SU-DHL-6 (cell line): Measurements from ENCODE around the gene GRB10.

Experiments
- H2AFZ ChIP-seq: fragments of 200-600 bp; sonication (generic); 2 replicates; pipeline ENCODE4 v1.6.1; 2014; ENCODE audit warnings: low read depth, mild to moderate bottlenecking, moderate library complexity, mixed read lengths, antibody characterized with exemption, low read length; ENCODE audit not compliant: severe bottlenecking
- H3F3A ChIP-seq: fragments of 200-600 bp; shearing (Covaris generic); 2 replicates; pipeline ENCODE4 v1.6.0; 2016; ENCODE audit warnings: antibody characterized with exemption, mild to moderate bottlenecking; ENCODE audit not compliant: insufficient read depth
- H3K27ac ChIP-seq: fragments of 200-600 bp; sonication (generic); 2 replicates; pipeline ENCODE4 v1.5.1; 2016; ENCODE audit warnings: low read depth, mild to moderate bottlenecking, low read length, moderate library complexity, mixed read lengths
- H3K27me3 ChIP-seq: fragments of 200-600 bp; sonication (generic), shearing (Covaris generic); 2 replicates; pipeline ENCODE4 v1.6.0; 2014; ENCODE audit warnings: mild to moderate bottlenecking, low read length
- H3K36me3 ChIP-seq: fragments of 200-600 bp; sonication (generic); 2 replicates; pipeline ENCODE4 v1.6.1; 2014; ENCODE audit warnings: mild to moderate bottlenecking, low read length, mixed read lengths
- H3K4me2 ChIP-seq: fragments of 300-600, 200-600 bp; shearing (Covaris generic), sonication (generic); 2 replicates; pipeline ENCODE4 v1.6.0; 2014; ENCODE audit warnings: low read length, low read depth, mild to moderate bottlenecking; ENCODE audit not compliant: poor library complexity, severe bottlenecking
- H3K4me3 ChIP-seq: fragments of 200-600 bp; sonication (generic); 2 replicates; pipeline ENCODE4 v1.5.1; 2014; ENCODE audit warnings: antibody characterized with exemption, low read length, mild to moderate bottlenecking, mixed read lengths; ENCODE audit not compliant: insufficient read depth, poor library complexity, severe bottlenecking
- H3K79me2 ChIP-seq: fragments of 200-600 bp; sonication (generic); 2 replicates; pipeline ENCODE4 v1.6.1; 2014; ENCODE audit warnings: mild to moderate bottlenecking, low read length, moderate library complexity; ENCODE audit not compliant: insufficient read depth
- H3K9ac ChIP-seq: fragments of 200-600 bp; sonication (generic); 2 replicates; pipeline ENCODE4 v1.7.0; 2014; ENCODE audit warnings: mild to moderate bottlenecking, low read length
- H3K9me2 ChIP-seq: fragments of 200-600 bp; sonication (generic); replicated peaks from 2 replicates; pipeline ENCODE4 v1.6.1; 2014; ENCODE audit warnings: low read length; ENCODE audit not compliant: insufficient read depth
- H3K9me3 ChIP-seq: fragments of 200-600 bp; sonication (generic); 2 replicates; pipeline ENCODE4 v1.6.1; 2014; ENCODE audit warnings: low read length, mixed read lengths; ENCODE audit not compliant: insufficient read depth
- H4K20me1 ChIP-seq: fragments of 200-600 bp; sonication (generic); 2 replicates; pipeline ENCODE4 v1.6.1; 2014; ENCODE audit warnings: low read depth, mild to moderate bottlenecking, antibody characterized with exemption, low read length, moderate library complexity, mixed read lengths
- CTCF ChIP-seq: fragments of 200-600 bp; sonication (generic); IDR thresholded peaks from one replicate; pipeline ENCODE4 v1.5.1; 2017; ENCODE audit warnings: antibody characterized with exemption, mild to moderate bottlenecking, low read length, moderate library complexity; ENCODE audit not compliant: insufficient read depth, poor library complexity, severe bottlenecking
- EZH2phosphoT487 ChIP-seq: fragments of 200-600 bp; sonication (generic), shearing (Covaris generic); conservative IDR thresholded peaks from 2 replicates; pipeline ENCODE4 v1.6.1; 2018; ENCODE audit warnings: mild to moderate bottlenecking, antibody characterized with exemption, low read length, moderate library complexity, mixed read lengths

Gene GRB10

GRCh38 chr7:50728184-50728583 lies 54.5 kb downstream of the GRB10 start:
- Histone ChIP-seq H3F3A (no peaks in the 10 kb centered on the region), H3K36me3 (no peaks in the 10 kb centered on the region), H2AFZ (no peak overlapping the region), H3K4me2 (no peak overlapping the region), H3K27me3 (no peaks in the 10 kb centered on the region), H3K79me2 (no peaks in the 10 kb centered on the region), H3K9me3 (no peaks in the 10 kb centered on the region), H3K4me3 (no peak overlapping the region), H3K9ac (no peak overlapping the region), H3K27ac (no peak overlapping the region), H4K20me1 (no peaks in the 10 kb centered on the region), H3K9me2 (no peaks in the 10 kb centered on the region)
- TF ChIP-seq EZH2phosphoT487 (no peak), CTCF (no peak)

GRCh38 chr7:50727711-50728110 lies 55.0 kb downstream of the GRB10 start:
- no peak overlapping the region for H3K4me2 ChIP-seq
- H4K20me1 ChIP-seq, result no peaks in the 10 kb centered on the region
- H3K9me2 ChIP-seq, result no peaks in the 10 kb centered on the region
- TF ChIP-seq EZH2phosphoT487 (no peak), CTCF (no peak)
- H3K9ac ChIP-seq, result no peak overlapping the region
- H3K9me3 ChIP-seq, result no peaks in the 10 kb centered on the region
- no peaks in the 10 kb centered on the region for H3K79me2 ChIP-seq
- H3K36me3 ChIP-seq, result no peaks in the 10 kb centered on the region
- no peak overlapping the region for H3K27ac ChIP-seq
- no peak overlapping the region for H2AFZ ChIP-seq
- no peak overlapping the region for H3K4me3 ChIP-seq
- H3K27me3 ChIP-seq, result no peaks in the 10 kb centered on the region
- no peaks in the 10 kb centered on the region for H3F3A ChIP-seq

GRCh38 chr7:50727072-50727471 lies 55.6 kb downstream of the GRB10 start:
- Histone ChIP-seq H3K4me2 (no peak overlapping the region), H3K4me3 (no peak overlapping the region), H3K27me3 (no peaks in the 10 kb centered on the region), H3K27ac (no peak overlapping the region), H4K20me1 (no peaks in the 10 kb centered on the region), H3K9me2 (no peaks in the 10 kb centered on the region), H3K79me2 (no peaks in the 10 kb centered on the region), H3K36me3 (no peaks in the 10 kb centered on the region), H3K9ac (no peak overlapping the region), H3K9me3 (no peaks in the 10 kb centered on the region), H2AFZ (no peak overlapping the region), H3F3A (no peaks in the 10 kb centered on the region)
- TF ChIP-seq EZH2phosphoT487 (no peak), CTCF (no peak)
